Gastroesophageal sphincter (tissue), 4 donors: ENCODE results near the gene PDE4B. TPM values are rescaled to one million over a fixed set of nuclear protein-coding genes. Genes with fewer than 3 reads are reported as not detected.
"Not testable (repeated sequence)": the region's sequence is repeated elsewhere in the genome, so short reads cannot be mapped to it uniquely, and the experiment has no call there.

Source experiments
- ATAC-seq: fragments of 150-250 bp; one replicate; pipeline ENCODE4 v1.9.1; 2016; ENCODE audit warnings: mild to moderate bottlenecking, moderate library complexity
- H3K27ac ChIP-seq, 4 donors: fragments of 200-600 bp; sonication (generic) in 3 of 4; 1 replicate in 3 of 4; 2 replicates in 1 of 4; pipeline ENCODE4 v1.5.1; 2016 to 2019
- H3K27me3 ChIP-seq: fragments of 200-600 bp; sonication (generic); one replicate; pipeline ENCODE4 v1.5.1; 2019
- H3K36me3 ChIP-seq, 2 donors: fragments of 200-600 bp; sonication (generic); one replicate each; pipeline ENCODE4 v1.5.1; 2019; ENCODE audit warnings: control low read depth in 1 of 2
- H3K4me1 ChIP-seq, 3 donors: fragments of 200-600 bp; sonication (generic); 1 replicate in 2 of 3; 2 replicates in 1 of 3; pipeline ENCODE4 v1.5.1; 2016 to 2019; ENCODE audit warnings: control low read depth in 2 of 3
- H3K4me3 ChIP-seq, 2 donors: fragments of 200-600 bp; sonication (generic); one replicate each; pipeline ENCODE4 v1.5.1; 2019; ENCODE audit warnings: mild to moderate bottlenecking in 1 of 2, moderate library complexity in 1 of 2
- H3K9me3 ChIP-seq, 3 donors: fragments of 200-600 bp; sonication (generic); one replicate each; pipeline ENCODE4 v1.5.1; 2017 to 2019; ENCODE audit warnings: control low read depth in 2 of 3
- CTCF ChIP-seq, 4 experiments: fragments of 200-600 bp in 2 of 4; fragments of 450-650 bp in 2 of 4; sonication (generic) in 1 of 4; IDR thresholded peaks; one replicate each; pipeline ENCODE4 v1.5.1; 2017 to 2019; ENCODE audit warnings: antibody characterized with exemption in 4 of 4, mild to moderate bottlenecking in 2 of 4, moderate library complexity in 2 of 4
- EP300 ChIP-seq: sonication (generic); formaldehyde crosslinking; IDR thresholded peaks from one replicate; pipeline ENCODE4 v1.6.1; 2017; ENCODE audit warnings: antibody characterized with exemption, mild to moderate bottlenecking
- POLR2A ChIP-seq, 2 donors: fragments of 450-650 bp; IDR thresholded peaks; one replicate each; pipeline ENCODE4 v1.6.1; 2017; ENCODE audit warnings: antibody characterized with exemption in 2 of 2, mild to moderate bottlenecking in 2 of 2, moderate library complexity in 1 of 2
- POLR2AphosphoS5 ChIP-seq: sonication (generic); formaldehyde crosslinking; IDR thresholded peaks from one replicate; pipeline ENCODE4 v1.6.1; 2017; ENCODE audit warnings: antibody characterized with exemption
- WGBS, 2 donors: methylation state at CpG; one replicate each; pipeline ENCODE4 v1.1.5; 2018; ENCODE audit warnings: low coverage in 1 of 2; 5-methylcytosine and 5-hydroxymethylcytosine counted together
- total RNA-seq, 4 donors: library from RNA; depleted of rRNA; stranded (reverse); fragments of >200 nt; gene quantifications; one replicate each; pipeline ENCODE4 v1.1.0, GENCODE V29; 2016

Gene PDE4B
- total RNA-seq, 4 donors from 2014 or later: 5.9 to 16.2 (median 8.8) TPM

GRCh38 chr1:66084442-66084841 lies 291.7 kb downstream of the PDE4B start:
- H3K9me3 ChIP-seq: no peaks in the 10 kb centered on the region
- H3K4me3 ChIP-seq: no peak overlapping the region
- H3K4me1 ChIP-seq: no peaks in the 10 kb centered on the region
- H3K27me3 ChIP-seq: no peaks in the 10 kb centered on the region
- no peak for ATAC-seq
- no peak overlapping the region for H3K27ac ChIP-seq
- no peak for TF ChIP-seq POLR2AphosphoS5
- TF ChIP-seq POLR2A (IDR thresholded peaks at IDR 0.05): no peak
- no peak for TF ChIP-seq EP300
- no peak for TF ChIP-seq CTCF (IDR thresholded peaks at IDR 0.05)
- no peaks in the 10 kb centered on the region for H3K36me3 ChIP-seq

- Histone ChIP-seq H3K27ac (no peak overlapping the region), H3K4me3 (no peak overlapping the region), H3K27me3 (no peaks in the 10 kb centered on the region), H3K36me3 (no peaks in the 10 kb centered on the region), H3K4me1 (no peaks in the 10 kb centered on the region), H3K9me3 (no peaks in the 10 kb centered on the region)
- 71 to 74% methylated on average over 4 of the region's 4 CpGs for WGBS, 2 donors
- no peak for TF ChIP-seq EP300
- TF ChIP-seq POLR2A (IDR thresholded peaks at IDR 0.05): no peak
- no peak for TF ChIP-seq CTCF (IDR thresholded peaks at IDR 0.05)
- TF ChIP-seq POLR2AphosphoS5: no peak
- no peak for ATAC-seq
These were observed 292.9 kb downstream of the PDE4B start for GRCh38 chr1:66085600-66085999.

- TF ChIP-seq POLR2AphosphoS5 (no peak), POLR2A (IDR thresholded peaks at IDR 0.05) (no peak), CTCF (IDR thresholded peaks at IDR 0.05) (no peak), EP300 (no peak)
- 75 to 84% methylated on average over 3 of the region's 3 CpGs for WGBS, 2 donors
These were observed 296.1 kb downstream of the PDE4B start for GRCh38 chr1:66088787-66089186.

GRCh38 chr1:66090859-66091457 lies 298.3 kb downstream of the PDE4B start:
- Histone ChIP-seq H3K4me3 (no peak overlapping the region), H3K27me3 (no peaks in the 10 kb centered on the region), H3K36me3 (no peaks in the 10 kb centered on the region), H3K27ac (no peak overlapping the region), H3K4me1 (no peaks in the 10 kb centered on the region), H3K9me3 (no peaks in the 10 kb centered on the region)
- TF ChIP-seq CTCF (IDR thresholded peaks at IDR 0.05) (no peak), POLR2A (IDR thresholded peaks at IDR 0.05) (no peak), EP300 (no peak), POLR2AphosphoS5 (no peak)
- no peak for ATAC-seq
- WGBS, 2 donors: 74% methylated on average over 7 of the region's 7 CpGs

More at GRCh38 chr1:66088787-66089186, 296.1 kb downstream of the PDE4B start:
- ATAC-seq: no peak
- Histone ChIP-seq H3K4me3 (no peak overlapping the region), H3K9me3 (no peaks in the 10 kb centered on the region), H3K27me3 (no peaks in the 10 kb centered on the region), H3K27ac (no peak overlapping the region), H3K36me3 (no peaks in the 10 kb centered on the region), H3K4me1 (no peaks in the 10 kb centered on the region)

GRCh38 chr1:66095190-66095589 lies 302.5 kb downstream of the PDE4B start:
- no peaks in the 10 kb centered on the region for H3K27me3 ChIP-seq
- H3K27ac ChIP-seq: no peak overlapping the region
- H3K4me3 ChIP-seq: no peak overlapping the region
- WGBS, 2 donors: 88 to 100% methylated on average over 1 of the region's 1 CpG
- no peaks in the 10 kb centered on the region for H3K9me3 ChIP-seq
- no peaks in the 10 kb centered on the region for H3K4me1 ChIP-seq
- TF ChIP-seq EP300: no peak
- no peak for TF ChIP-seq POLR2AphosphoS5
- no peak for TF ChIP-seq CTCF (IDR thresholded peaks at IDR 0.05)
- TF ChIP-seq POLR2A (IDR thresholded peaks at IDR 0.05): no peak
- no peaks in the 10 kb centered on the region for H3K36me3 ChIP-seq
- ATAC-seq: no peak

GRCh38 chr1:66100959-66101358 lies 308.3 kb downstream of the PDE4B start:
- not testable (repeated sequence) for ATAC-seq, H3K4me3 ChIP-seq, H3K4me1 ChIP-seq, H3K27me3 ChIP-seq, H3K27ac ChIP-seq, H3K9me3 ChIP-seq, H3K36me3 ChIP-seq
- 81 to 93% methylated on average over 3 to 4 of the region's 4 CpGs for WGBS, 2 donors

GRCh38 chr1:66104076-66104475 lies 311.4 kb downstream of the PDE4B start:
- not testable (repeated sequence) for ATAC-seq, H3K4me1 ChIP-seq, H3K27me3 ChIP-seq, H3K27ac ChIP-seq, H3K9me3 ChIP-seq, H3K36me3 ChIP-seq, H3K4me3 ChIP-seq
- WGBS, 2 donors: 84% methylated on average over 3 of the region's 5 CpGs; no CpG with 5 or more reads in 1 of the 2 donors
